Nephron progenitor cell (in vitro differentiated cells): Measurements from ENCODE around the gene RPS15A.
"Not testable (repeated sequence)": the region's sequence is repeated elsewhere in the genome, so short reads cannot be mapped to it uniquely, and the experiment has no call there.

Experiments
- DNase-seq: peaks from one replicate; pipeline ENCODE4 v3.0.0; 2021
- H3K27ac Mint-ChIP-seq: 2 replicates; pipeline ENCODE4 v1.8.0; 2021; ENCODE audit warnings: mild to moderate bottlenecking, moderate library complexity, mixed read lengths
- H3K27me3 Mint-ChIP-seq: 2 replicates; pipeline ENCODE4 v1.8.0; 2021; ENCODE audit warnings: mild to moderate bottlenecking, low read depth, mixed read lengths; ENCODE audit not compliant: poor library complexity
- H3K36me3 Mint-ChIP-seq: 2 replicates; pipeline ENCODE4 v1.8.0; 2021; ENCODE audit warnings: low read depth, mixed read lengths
- H3K4me1 Mint-ChIP-seq: 2 replicates; pipeline ENCODE4 v1.8.0; 2021; ENCODE audit warnings: mixed read lengths
- H3K4me3 Mint-ChIP-seq: 2 replicates; pipeline ENCODE4 v1.8.0; 2021; ENCODE audit warnings: mild to moderate bottlenecking, moderate library complexity, mixed read lengths
- H3K9me3 Mint-ChIP-seq: 2 replicates; pipeline ENCODE4 v1.8.0; 2021; ENCODE audit warnings: mild to moderate bottlenecking, moderate library complexity, mixed read lengths
- TF ChIP-seq, protein P1 (sequence below): fragments of 200-600 bp; sonication (generic); IDR thresholded peaks from 2 replicates; pipeline ENCODE4 v1.5.0; 2021; ENCODE audit warnings: antibody characterized with exemption

RPS15A gene

DNA sequence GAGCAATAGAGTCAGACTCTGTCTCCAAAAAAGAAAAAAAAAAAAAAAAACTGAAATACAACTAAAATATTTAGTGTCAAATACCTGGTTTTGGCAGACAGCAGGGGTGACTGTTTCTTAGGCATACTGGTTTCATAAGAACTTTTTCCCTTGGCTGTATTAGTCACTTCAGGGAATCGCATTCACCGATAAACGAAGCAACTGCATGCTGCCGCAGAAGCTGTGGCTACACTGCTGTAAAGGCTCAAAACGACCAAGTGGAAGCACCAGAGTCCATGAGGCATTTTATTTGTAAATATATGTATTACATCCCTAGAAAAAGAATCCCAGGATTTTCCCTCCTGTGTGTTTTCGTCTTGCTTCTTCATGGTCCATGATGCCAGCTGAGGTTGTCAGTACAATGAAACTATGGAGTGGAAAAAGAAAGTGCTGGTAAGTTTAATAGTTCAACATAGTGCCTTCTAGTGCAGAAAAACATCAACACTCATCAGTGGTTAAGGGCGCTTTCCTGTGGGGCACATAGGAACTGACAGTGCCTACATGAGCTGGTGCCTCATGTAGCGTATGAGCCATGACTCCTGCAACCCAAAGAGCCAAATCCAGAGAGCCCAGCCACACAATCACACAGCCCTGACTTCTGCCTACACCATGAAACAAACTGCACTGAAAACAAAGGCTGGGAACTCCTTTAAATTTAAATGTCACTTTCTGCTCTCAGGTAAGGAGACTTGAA lies 7.3 kb downstream of the RPS15A start:
- Mint-ChIP-seq H3K36me3 (peaks cover 44% of the 10 kb centered on the region), H3K4me3 (no peak overlapping the region), H3K4me1 (peaks cover 28% of the 10 kb centered on the region), H3K27me3 (no peaks in the 10 kb centered on the region), H3K9me3 (no peaks in the 10 kb centered on the region), H3K27ac (peak overlapping the region; percentile 78)
- TF ChIP-seq, protein P1, sequence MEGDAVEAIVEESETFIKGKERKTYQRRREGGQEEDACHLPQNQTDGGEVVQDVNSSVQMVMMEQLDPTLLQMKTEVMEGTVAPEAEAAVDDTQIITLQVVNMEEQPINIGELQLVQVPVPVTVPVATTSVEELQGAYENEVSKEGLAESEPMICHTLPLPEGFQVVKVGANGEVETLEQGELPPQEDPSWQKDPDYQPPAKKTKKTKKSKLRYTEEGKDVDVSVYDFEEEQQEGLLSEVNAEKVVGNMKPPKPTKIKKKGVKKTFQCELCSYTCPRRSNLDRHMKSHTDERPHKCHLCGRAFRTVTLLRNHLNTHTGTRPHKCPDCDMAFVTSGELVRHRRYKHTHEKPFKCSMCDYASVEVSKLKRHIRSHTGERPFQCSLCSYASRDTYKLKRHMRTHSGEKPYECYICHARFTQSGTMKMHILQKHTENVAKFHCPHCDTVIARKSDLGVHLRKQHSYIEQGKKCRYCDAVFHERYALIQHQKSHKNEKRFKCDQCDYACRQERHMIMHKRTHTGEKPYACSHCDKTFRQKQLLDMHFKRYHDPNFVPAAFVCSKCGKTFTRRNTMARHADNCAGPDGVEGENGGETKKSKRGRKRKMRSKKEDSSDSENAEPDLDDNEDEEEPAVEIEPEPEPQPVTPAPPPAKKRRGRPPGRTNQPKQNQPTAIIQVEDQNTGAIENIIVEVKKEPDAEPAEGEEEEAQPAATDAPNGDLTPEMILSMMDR = no peak
- DNase-seq = no peak

DNA sequence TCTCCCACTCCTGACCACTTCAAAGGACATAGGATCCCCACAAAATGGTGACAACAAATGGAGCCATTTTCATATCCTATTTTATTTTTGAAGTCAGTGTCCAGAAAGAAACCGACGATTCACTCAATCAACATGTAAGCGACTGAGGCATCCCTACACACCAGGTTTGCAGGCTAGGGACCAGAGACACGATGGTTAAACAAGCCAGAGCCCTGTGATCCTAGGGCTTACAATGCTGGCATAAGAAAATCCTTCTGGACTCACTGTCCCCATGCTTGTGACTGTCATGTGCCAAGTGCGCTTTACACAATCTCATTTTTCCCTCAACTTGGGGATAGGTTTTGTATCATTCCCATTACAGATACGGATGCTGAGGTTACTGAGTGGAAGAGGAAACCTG lies 8.9 kb downstream of the RPS15A start:
- not testable (repeated sequence) for H3K9me3 Mint-ChIP-seq, H3K27me3 Mint-ChIP-seq, DNase-seq, H3K4me3 Mint-ChIP-seq, H3K27ac Mint-ChIP-seq
- Mint-ChIP-seq H3K36me3 (peaks cover 36% of the 10 kb centered on the region), H3K4me1 (peaks cover 16% of the 10 kb centered on the region)

DNA sequence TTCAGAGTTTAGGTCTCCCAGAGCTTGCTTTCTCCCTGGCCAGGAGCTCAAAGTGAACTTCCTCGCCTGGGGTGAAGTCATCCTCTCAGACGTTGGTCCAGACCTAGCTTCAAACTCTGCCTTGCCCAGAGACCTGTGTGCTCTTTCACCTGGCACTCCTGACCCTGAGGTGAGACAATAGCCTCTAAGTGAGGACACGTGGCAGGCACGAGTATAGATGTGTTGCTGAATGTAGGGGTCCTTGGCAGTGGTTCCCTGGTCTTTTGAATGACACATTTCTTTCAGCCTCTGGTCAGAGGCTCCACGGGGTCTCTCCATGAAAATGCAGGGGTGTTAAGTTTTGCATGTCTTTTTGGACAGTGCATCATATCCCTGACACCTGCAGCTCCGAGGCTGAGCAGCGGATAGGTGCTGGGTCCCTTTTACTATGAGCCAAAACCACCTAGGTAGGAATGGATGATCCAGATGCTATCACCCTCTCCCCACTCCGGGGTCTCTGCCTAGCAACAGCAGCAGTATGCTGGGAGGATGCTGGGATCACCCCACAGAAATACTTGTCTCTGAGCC lies 9.6 kb downstream of the RPS15A start:
- H3K4me3 Mint-ChIP-seq, DNase-seq, H3K27ac Mint-ChIP-seq, H3K4me1 Mint-ChIP-seq, H3K27me3 Mint-ChIP-seq, H3K9me3 Mint-ChIP-seq: not testable (repeated sequence)
- peaks cover 31% of the 10 kb centered on the region for H3K36me3 Mint-ChIP-seq

DNA sequence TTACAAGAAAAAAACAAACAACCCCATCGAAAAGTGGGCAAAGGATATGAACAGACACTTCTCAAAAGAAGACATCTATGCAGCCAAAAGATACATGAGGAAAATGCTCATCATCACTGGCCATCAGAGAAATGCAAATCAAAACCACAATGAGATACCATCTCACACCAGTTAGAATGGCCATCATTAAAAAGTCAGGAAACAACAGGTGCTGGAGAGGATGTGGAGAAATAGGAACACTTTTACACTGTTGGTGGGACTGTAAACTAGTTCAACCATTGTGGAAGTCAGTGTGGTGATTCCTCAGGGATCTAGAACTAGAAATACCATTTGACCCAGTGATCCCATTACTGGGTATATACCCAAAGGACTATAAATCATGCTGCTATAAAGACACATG lies 12.5 kb downstream of the RPS15A start:
- not testable (repeated sequence) for H3K36me3 Mint-ChIP-seq, DNase-seq, H3K27me3 Mint-ChIP-seq, H3K4me1 Mint-ChIP-seq, H3K27ac Mint-ChIP-seq, H3K9me3 Mint-ChIP-seq, H3K4me3 Mint-ChIP-seq

DNA sequence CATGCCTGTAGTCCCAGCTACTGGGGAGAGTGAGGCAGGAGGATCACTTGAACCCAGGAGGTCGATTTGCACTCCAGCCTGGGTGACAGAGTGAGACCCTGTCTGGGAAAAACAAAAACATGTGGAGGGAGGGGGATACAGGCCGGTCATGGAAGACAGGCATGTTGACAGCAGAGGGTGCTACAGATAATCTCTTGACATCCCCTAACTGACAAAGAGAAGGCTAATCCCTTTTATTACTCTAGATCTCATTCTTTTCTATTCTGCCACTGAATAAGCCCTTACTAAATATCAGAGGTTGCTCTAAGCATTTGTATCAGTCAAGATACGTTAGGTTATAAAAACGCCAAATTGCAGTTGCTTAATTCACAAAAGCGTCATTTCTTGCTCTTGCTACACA lies 13.8 kb downstream of the RPS15A start:
- not testable (repeated sequence) for H3K4me1 Mint-ChIP-seq, H3K36me3 Mint-ChIP-seq, H3K9me3 Mint-ChIP-seq, H3K4me3 Mint-ChIP-seq, H3K27me3 Mint-ChIP-seq, H3K27ac Mint-ChIP-seq, DNase-seq

DNA sequence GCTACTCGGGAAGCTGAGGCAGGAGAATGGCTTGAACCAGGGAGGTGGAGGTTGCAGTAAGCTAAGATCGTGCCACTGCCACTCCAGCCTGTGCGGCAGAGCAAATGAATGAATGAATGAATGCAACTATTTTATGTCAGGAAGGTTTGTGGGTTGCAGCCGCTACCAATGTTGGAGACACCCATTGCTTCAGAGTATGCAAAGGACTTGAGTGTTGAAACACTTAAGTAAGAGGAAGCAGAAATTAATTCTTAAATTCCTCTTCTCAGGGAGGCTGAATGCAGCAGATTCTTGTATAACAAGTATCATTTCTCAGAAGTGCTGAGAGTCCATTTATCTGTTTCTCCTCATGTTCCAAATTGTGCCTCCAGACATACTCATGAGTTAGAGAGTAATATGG lies 15.5 kb downstream of the RPS15A start:
- H3K4me1 Mint-ChIP-seq, H3K27ac Mint-ChIP-seq, DNase-seq, H3K4me3 Mint-ChIP-seq, H3K36me3 Mint-ChIP-seq, H3K27me3 Mint-ChIP-seq: not testable (repeated sequence)
- H3K9me3 Mint-ChIP-seq = peaks cover 14% of the 10 kb centered on the region

DNA sequence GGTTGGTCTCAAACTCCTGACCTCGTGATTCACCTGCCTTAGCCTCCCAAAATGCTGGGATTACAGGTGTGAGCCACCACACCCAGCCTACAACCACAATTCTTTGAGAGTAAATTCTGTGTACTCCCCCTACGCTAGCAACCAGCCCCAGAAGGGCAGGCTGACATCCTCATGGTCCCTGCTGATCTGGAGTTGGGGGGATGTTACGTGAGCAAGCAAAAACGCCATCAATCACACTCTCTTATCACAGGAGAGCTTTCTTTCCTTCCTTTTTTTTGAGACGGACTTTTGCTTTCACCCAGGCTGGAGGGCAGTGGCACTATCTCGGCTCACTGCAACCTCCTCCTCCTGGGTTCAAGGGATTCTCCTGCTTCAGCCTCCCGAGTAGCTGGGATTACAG lies 18.0 kb downstream of the RPS15A start:
- H3K36me3 Mint-ChIP-seq, H3K4me1 Mint-ChIP-seq, DNase-seq, H3K27ac Mint-ChIP-seq, H3K4me3 Mint-ChIP-seq: not testable (repeated sequence)
- Mint-ChIP-seq H3K9me3 (peaks cover 14% of the 10 kb centered on the region), H3K27me3 (peaks cover 13% of the 10 kb centered on the region)

DNA sequence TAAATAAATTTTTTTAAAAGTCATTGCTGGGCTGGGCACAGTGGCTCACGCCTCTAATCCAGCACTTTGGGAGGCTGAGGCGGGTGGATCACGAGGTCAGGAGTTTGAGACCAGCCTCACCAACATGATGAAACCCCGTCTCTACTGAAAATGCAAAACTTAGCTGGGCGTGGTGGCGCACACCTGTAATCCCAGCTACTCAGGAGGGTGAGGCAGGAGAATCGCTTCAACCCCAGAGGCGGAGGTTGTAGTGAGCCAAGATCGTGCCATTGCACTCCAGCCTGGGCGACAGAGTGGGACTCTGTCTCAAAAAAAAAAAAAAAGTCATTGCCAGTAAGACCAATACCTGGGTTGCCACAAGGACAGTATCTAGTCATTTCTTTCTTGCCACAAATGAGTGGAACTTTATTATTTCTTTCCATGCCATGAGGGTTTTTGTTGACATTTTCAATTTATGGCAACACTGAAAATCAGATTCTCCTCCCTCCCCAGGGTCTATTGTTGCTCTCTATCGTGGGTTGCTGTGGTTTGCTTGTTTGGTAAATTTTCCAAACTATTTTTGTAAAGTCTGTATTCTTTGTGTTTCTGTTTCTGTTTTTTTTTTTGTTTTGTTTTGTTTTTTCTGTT lies 19.7 kb downstream of the RPS15A start:
- not testable (repeated sequence) for H3K4me1 Mint-ChIP-seq, DNase-seq, H3K4me3 Mint-ChIP-seq, H3K27ac Mint-ChIP-seq, H3K36me3 Mint-ChIP-seq
- Mint-ChIP-seq H3K9me3 (peaks cover 14% of the 10 kb centered on the region), H3K27me3 (peaks cover 13% of the 10 kb centered on the region)

DNA sequence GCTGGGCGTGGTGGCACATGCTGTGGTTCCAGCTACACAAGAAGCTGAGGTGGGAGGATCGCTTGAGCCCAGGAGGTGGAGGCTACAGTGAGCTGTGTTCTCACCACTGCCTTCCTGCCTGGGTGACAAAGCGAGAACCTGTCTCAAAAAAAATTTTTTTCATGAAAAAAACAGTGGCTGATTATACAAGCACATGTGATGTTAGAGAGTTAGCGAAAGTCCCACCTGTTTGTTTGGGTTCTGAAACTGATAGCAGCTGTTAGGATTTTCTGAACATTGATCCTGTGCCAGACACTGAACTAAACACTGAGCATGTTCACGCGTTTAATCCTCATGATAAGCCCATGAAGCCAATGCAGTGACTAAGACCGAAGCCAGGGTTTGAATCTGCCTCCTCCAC lies 22.9 kb downstream of the RPS15A start:
- H3K36me3 Mint-ChIP-seq, H3K27ac Mint-ChIP-seq, H3K4me1 Mint-ChIP-seq, DNase-seq, H3K4me3 Mint-ChIP-seq: not testable (repeated sequence)
- Mint-ChIP-seq H3K27me3 (peaks cover 13% of the 10 kb centered on the region), H3K9me3 (peaks cover 12% of the 10 kb centered on the region)

DNA sequence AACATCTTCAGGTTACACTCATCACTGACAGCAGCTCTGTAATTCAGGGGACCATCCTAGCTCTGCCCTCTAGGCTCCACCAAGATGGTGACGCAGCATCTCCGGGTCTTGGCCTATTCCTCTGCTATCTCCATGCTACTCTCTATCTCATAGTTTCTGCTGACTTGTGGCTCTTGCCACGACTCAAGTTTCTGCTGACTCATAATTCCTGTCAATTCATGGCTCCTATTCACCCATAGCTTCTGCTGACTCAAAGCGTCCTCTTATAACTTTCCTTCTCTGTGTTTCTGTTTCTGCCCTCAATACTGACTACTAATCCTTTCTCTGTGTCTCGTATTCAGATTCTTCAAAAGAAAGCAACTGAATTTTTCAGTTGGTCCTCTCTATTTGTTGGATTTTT lies 27.4 kb downstream of the RPS15A start:
- H3K36me3 Mint-ChIP-seq, H3K27ac Mint-ChIP-seq, H3K4me3 Mint-ChIP-seq, DNase-seq, H3K4me1 Mint-ChIP-seq, H3K27me3 Mint-ChIP-seq, H3K9me3 Mint-ChIP-seq: not testable (repeated sequence)
